ENCODE measurements around the gene FITM1. TPM values are rescaled to one million over a fixed set of nuclear protein-coding genes. Genes with fewer than 3 reads are reported as not detected.
"Not testable (repeated sequence)": the region's sequence is repeated elsewhere in the genome, so short reads cannot be mapped to it uniquely, and the experiment has no call there.

Gene FITM1
- total and polyA plus RNA-seq, 2 donors (not counting 1 experiment from before 2014, with no cell fraction given) = not detected

GRCh38 chr14:24100982-24101494 lies 29.4 kb upstream of the FITM1 start:
- Histone ChIP-seq H3K9ac (ENCODE audit: insufficient read depth, low read length) (no peak overlapping the region), H3K27me3 (ENCODE audit: control insufficient read depth, insufficient read depth, low read length) (no peaks in the 10 kb centered on the region), H3K4me3 (replicated peaks in 1 of 4; ENCODE audit: control extremely low read depth in 1 of 4, insufficient read depth in 1 of 4, low read depth in 3 of 4, low read length in 4 of 4) (no peak overlapping the region), H3K79me2 (ENCODE audit: control insufficient read depth, insufficient read depth, low read length) (no peaks in the 10 kb centered on the region), H3K4me1 (ENCODE audit: control insufficient read depth, extremely low read depth, insufficient read depth, low read length) (no peaks in the 10 kb centered on the region), H4K20me1 (ENCODE audit: control insufficient read depth, extremely low read depth, insufficient read depth, low read length) (no peaks in the 10 kb centered on the region), H3K9me3 (ENCODE audit: control insufficient read depth, insufficient read depth, low read depth, low read length) (no peaks in the 10 kb centered on the region), H3K36me3 (ENCODE audit: control insufficient read depth, insufficient read depth, low read length) (peaks cover 2% of the 10 kb centered on the region), H2AFZ (ENCODE audit: low read length) (no peak overlapping the region), H3K27ac (ENCODE audit: insufficient read depth, low read length) (no peak overlapping the region), H3K4me2 (ENCODE audit: extremely low read depth, insufficient read depth, low read length) (no peak overlapping the region)
- DNase-seq (ENCODE audit: low read depth in 2 of 2) = no peak
- TF ChIP-seq CTCF (conservative IDR thresholded peaks at IDR 0.05 in 1 of 2, IDR thresholded peaks at IDR 0.05 in 1 of 2; ENCODE audit: low read depth in 1 of 2, low read length in 2 of 2) (no peak), EZH2 (IDR thresholded peaks at IDR 0.05; ENCODE audit: low read length, missing control alignments) (no peak)

GRCh38 chr14:24102357-24103048 lies 28.0 kb upstream of the FITM1 start:
- H2AFZ ChIP-seq (ENCODE audit: low read length) = no peak overlapping the region
- no peaks in the 10 kb centered on the region for H3K9me3 ChIP-seq (ENCODE audit: control insufficient read depth, insufficient read depth, low read depth, low read length)
- H4K20me1 ChIP-seq (ENCODE audit: control insufficient read depth, extremely low read depth, insufficient read depth, low read length) = no peaks in the 10 kb centered on the region
- H3K4me2 ChIP-seq (ENCODE audit: extremely low read depth, insufficient read depth, low read length) = no peak overlapping the region
- no peak for DNase-seq (ENCODE audit: low read depth in 2 of 2)
- TF ChIP-seq CTCF (conservative IDR thresholded peaks at IDR 0.05 in 1 of 2, IDR thresholded peaks at IDR 0.05 in 1 of 2; ENCODE audit: low read depth in 1 of 2, low read length in 2 of 2) (no peak), EZH2 (IDR thresholded peaks at IDR 0.05; ENCODE audit: low read length, missing control alignments) (no peak)
- no peaks in the 10 kb centered on the region for H3K27me3 ChIP-seq (ENCODE audit: control insufficient read depth, insufficient read depth, low read length)
- peaks cover 2% of the 10 kb centered on the region for H3K36me3 ChIP-seq (ENCODE audit: control insufficient read depth, insufficient read depth, low read length)
- no peak overlapping the region for H3K4me3 ChIP-seq (replicated peaks in 1 of 4; ENCODE audit: control extremely low read depth in 1 of 4, insufficient read depth in 1 of 4, low read depth in 3 of 4, low read length in 4 of 4)
- H3K9ac ChIP-seq (ENCODE audit: insufficient read depth, low read length) = no peak overlapping the region
- no peaks in the 10 kb centered on the region for H3K79me2 ChIP-seq (ENCODE audit: control insufficient read depth, insufficient read depth, low read length)
- no peak overlapping the region for H3K27ac ChIP-seq (ENCODE audit: insufficient read depth, low read length)
- no peaks in the 10 kb centered on the region for H3K4me1 ChIP-seq (ENCODE audit: control insufficient read depth, extremely low read depth, insufficient read depth, low read length)

GRCh38 chr14:24103451-24103850 lies 27.0 kb upstream of the FITM1 start:
- no peaks in the 10 kb centered on the region for H3K79me2 ChIP-seq (ENCODE audit: control insufficient read depth, insufficient read depth, low read length)
- H3K27me3 ChIP-seq (ENCODE audit: control insufficient read depth, insufficient read depth, low read length) = no peaks in the 10 kb centered on the region
- H3K27ac ChIP-seq (ENCODE audit: insufficient read depth, low read length) = no peak overlapping the region
- H3K9ac ChIP-seq (ENCODE audit: insufficient read depth, low read length) = no peak overlapping the region
- no peak for TF ChIP-seq EZH2 (IDR thresholded peaks at IDR 0.05; ENCODE audit: low read length, missing control alignments)
- TF ChIP-seq CTCF (conservative IDR thresholded peaks at IDR 0.05 in 1 of 2, IDR thresholded peaks at IDR 0.05 in 1 of 2; ENCODE audit: low read depth in 1 of 2, low read length in 2 of 2) = no peak
- H3K4me1 ChIP-seq (ENCODE audit: control insufficient read depth, extremely low read depth, insufficient read depth, low read length) = no peaks in the 10 kb centered on the region
- no peak for DNase-seq (ENCODE audit: low read depth in 2 of 2)
- no peaks in the 10 kb centered on the region for H4K20me1 ChIP-seq (ENCODE audit: control insufficient read depth, extremely low read depth, insufficient read depth, low read length)
- H3K9me3 ChIP-seq (ENCODE audit: control insufficient read depth, insufficient read depth, low read depth, low read length) = no peaks in the 10 kb centered on the region
- H3K4me2 ChIP-seq (ENCODE audit: extremely low read depth, insufficient read depth, low read length) = no peak overlapping the region
- H3K36me3 ChIP-seq (ENCODE audit: control insufficient read depth, insufficient read depth, low read length) = peaks cover under 1% of the 10 kb centered on the region
- H3K4me3 ChIP-seq (replicated peaks in 1 of 4; ENCODE audit: control extremely low read depth in 1 of 4, insufficient read depth in 1 of 4, low read depth in 3 of 4, low read length in 4 of 4) = no peak overlapping the region
- H2AFZ ChIP-seq (ENCODE audit: low read length) = no peak overlapping the region

- not testable (repeated sequence) for H3K4me3 ChIP-seq (replicated peaks in 1 of 4; ENCODE audit: control extremely low read depth in 1 of 4, insufficient read depth in 1 of 4, low read depth in 3 of 4, low read length in 4 of 4)
Measured at GRCh38 chr14:24105609-24106239, 24.7 kb upstream of the FITM1 start.

More at GRCh38 chr14:24105609-24106239, 24.7 kb upstream of the FITM1 start:
- not testable (repeated sequence) for H3K9ac ChIP-seq (ENCODE audit: insufficient read depth, low read length); H3K9me3 ChIP-seq (ENCODE audit: control insufficient read depth, insufficient read depth, low read depth, low read length); H2AFZ ChIP-seq (ENCODE audit: low read length); H4K20me1 ChIP-seq (ENCODE audit: control insufficient read depth, extremely low read depth, insufficient read depth, low read length); H3K79me2 ChIP-seq (ENCODE audit: control insufficient read depth, insufficient read depth, low read length); H3K4me1 ChIP-seq (ENCODE audit: control insufficient read depth, extremely low read depth, insufficient read depth, low read length); H3K36me3 ChIP-seq (ENCODE audit: control insufficient read depth, insufficient read depth, low read length); H3K27ac ChIP-seq (ENCODE audit: insufficient read depth, low read length); DNase-seq (ENCODE audit: low read depth in 2 of 2); H3K27me3 ChIP-seq (ENCODE audit: control insufficient read depth, insufficient read depth, low read length); H3K4me2 ChIP-seq (ENCODE audit: extremely low read depth, insufficient read depth, low read length)

Data from fibroblast of lung (primary cell).